Activated naive CD4-positive, alpha-beta T cell treated with anti-CD3 and anti-CD28 coated beads for 36 hours (primary cell): ENCODE results near the gene P2RY11. TPM values are rescaled to one million over a fixed set of nuclear protein-coding genes. Genes with fewer than 3 reads are reported as not detected.
A peak's percentile ranks its signal among the peaks of the same experiment; 100 is the strongest.

Experiments used
- CTCF ChIA-PET: fragments of 350-600 bp; sonication (Branson Sonifier 250); formaldehyde crosslinking; loops from one replicate; lab custom pipeline; 2021; ENCODE audit warnings: antibody characterized with exemption; lab: Charles Lee
- DNase-seq: peaks from one replicate; pipeline ENCODE4 v3.0.0-alpha.2; 2020
- H3K27ac Mint-ChIP-seq: one replicate; pipeline ENCODE4 v1.8.0; 2021; ENCODE audit warnings: mild to moderate bottlenecking, mixed read lengths
- H3K27me3 Mint-ChIP-seq: one replicate; pipeline ENCODE4 v1.8.0; 2021; ENCODE audit warnings: low read depth, mixed read lengths
- H3K36me3 Mint-ChIP-seq: one replicate; pipeline ENCODE4 v1.8.0; 2021; ENCODE audit warnings: low read depth, mixed read lengths
- H3K4me1 Mint-ChIP-seq: one replicate; pipeline ENCODE4 v1.8.0; 2021; ENCODE audit warnings: low read depth, mixed read lengths
- H3K4me3 Mint-ChIP-seq: one replicate; pipeline ENCODE4 v1.8.0; 2021; ENCODE audit warnings: mild to moderate bottlenecking, moderate library complexity, mixed read lengths
- H3K9me3 Mint-ChIP-seq: one replicate; pipeline ENCODE4 v1.8.0; 2021; ENCODE audit warnings: mixed read lengths
- intact Hi-C: fragments of 100-400 bp; cut with micrococcal nuclease; formaldehyde crosslinking; loops from one replicate; pipeline ENCODE4 v1.15.1; 2023
- total RNA-seq, 2 experiments: library from RNA; stranded (reverse); gene quantifications; one replicate each; pipeline ENCODE4 v1.2.3, GENCODE V29; 2021

Gene P2RY11
- total RNA-seq, 2 experiments from 2014 or later: 11.8 to 12.2 TPM

DNA sequence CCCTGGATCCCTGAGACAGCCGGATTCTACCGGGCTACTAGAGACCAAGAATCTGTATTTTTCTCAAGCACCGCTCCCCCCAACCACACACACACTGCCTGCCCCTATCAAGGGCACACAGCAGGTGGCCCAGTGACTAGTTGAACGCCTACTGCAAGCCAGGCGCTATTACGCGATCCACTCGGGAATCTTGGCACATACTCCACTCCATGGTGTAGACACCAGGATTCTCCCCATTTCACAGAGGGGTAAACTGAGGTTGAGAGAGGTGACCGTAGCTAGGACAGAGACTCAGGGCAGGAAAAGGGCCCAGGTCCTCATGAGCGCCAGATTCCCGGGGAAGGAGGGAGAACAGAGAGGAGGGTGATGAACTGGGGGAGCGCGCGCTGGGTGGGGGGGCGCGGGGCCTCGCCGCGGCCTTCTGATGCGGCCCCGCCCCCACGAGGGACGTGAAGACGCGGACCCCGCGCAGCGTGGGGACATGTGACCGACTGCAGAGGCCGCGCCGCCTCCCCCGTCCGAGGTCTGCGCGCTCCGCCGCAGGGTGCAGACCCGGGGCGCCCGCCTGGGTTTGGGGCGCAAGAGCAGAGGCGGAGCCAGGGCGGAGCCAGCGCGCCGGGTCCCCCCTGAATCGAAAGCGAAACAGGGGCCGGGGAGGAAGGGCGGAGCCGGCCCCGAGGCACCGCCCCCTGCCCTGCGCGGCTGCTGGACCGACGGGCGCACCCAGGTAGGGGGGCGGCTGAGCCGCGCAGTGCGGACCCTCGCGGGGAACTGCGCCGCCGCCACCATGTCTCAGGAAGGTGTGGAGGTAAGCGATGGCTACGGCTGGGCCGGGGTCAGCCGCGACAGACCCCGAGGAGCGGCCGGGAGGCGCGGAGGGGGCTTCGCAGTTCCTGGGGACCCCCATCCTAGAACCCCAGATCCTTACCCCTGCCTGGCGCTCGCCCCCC is 25.6 kb upstream of the P2RY11 start, which contains the start of gene SHFL:
SHFL (plus strand) TSS at position 677 of the 950 bp plus-strand sequence; CDS start at position 788, 111 bp downstream.
- H3K36me3 Mint-ChIP-seq: peaks cover 6% of the 10 kb centered on the region
- peak; percentile 80 for DNase-seq
- no peaks in the 10 kb centered on the region for H3K27me3 Mint-ChIP-seq
- H3K4me3 Mint-ChIP-seq: peak within 1 kb of the TSS; percentile 80
- H3K4me1 Mint-ChIP-seq: peaks cover 8% of the 10 kb centered on the region
- H3K9me3 Mint-ChIP-seq: no peaks in the 10 kb centered on the region
- CTCF ChIA-PET: no interaction called here
- peak within 1 kb of the TSS; percentile 77 for H3K27ac Mint-ChIP-seq
- intact Hi-C loops: loop anchor here (1.0 kb wide), 2 partner anchors 20 to 109 kb away; partner anchors contain the start of gene PPAN

DNA sequence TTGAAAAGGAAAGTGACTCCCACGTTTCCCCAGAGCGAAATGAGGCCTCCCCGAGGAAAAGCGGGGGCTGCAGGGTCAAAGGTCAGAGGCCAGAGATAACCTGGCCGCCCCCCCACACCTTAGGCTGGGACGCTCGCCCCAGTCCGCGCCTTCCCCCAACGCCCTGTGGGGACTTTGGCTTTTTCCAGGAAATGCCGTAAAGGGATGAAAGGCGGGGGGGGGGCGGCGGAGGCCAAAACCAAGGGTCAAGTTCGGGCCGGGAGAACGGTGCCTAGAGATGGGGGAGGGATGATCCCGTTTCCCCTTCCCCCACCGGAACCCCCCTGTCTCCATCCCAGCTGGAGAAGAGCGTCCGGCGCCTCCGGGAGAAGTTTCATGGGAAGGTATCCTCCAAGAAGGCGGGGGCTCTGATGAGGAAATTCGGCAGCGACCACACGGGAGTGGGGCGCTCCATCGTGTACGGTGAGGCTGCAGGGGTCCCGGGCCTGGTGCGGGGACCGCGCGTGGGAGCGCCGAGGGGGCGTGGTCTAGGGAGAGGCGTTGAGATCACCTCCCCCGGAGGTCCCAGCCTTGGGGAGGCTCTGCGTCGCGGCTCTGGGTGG is 24.8 kb upstream of the P2RY11 start:
- peak; percentile 31 for DNase-seq
- intact Hi-C loops: loop anchor here (1.0 kb wide), 2 partner anchors 20 to 109 kb away; partner anchors contain the start of gene PPAN

GRCh38 chr19:10087296-10088061 is 24.0 kb upstream of the P2RY11 start:
- CTCF ChIA-PET: interaction anchor here (0.7 kb wide), 1 partner anchor 253 kb away, joined by 4 read pairs; no protein-coding TSS in a partner anchor

More for the DNA sequence above, 24.8 kb upstream of the P2RY11 start:
- peaks cover 9% of the 10 kb centered on the region for H3K36me3 Mint-ChIP-seq
- H3K27ac Mint-ChIP-seq: peak overlapping the region; percentile 18
- CTCF ChIA-PET: no interaction called here
- peak overlapping the region; percentile 80 for H3K4me3 Mint-ChIP-seq
- no peaks in the 10 kb centered on the region for H3K27me3 Mint-ChIP-seq
- peaks cover 8% of the 10 kb centered on the region for H3K4me1 Mint-ChIP-seq
- no peaks in the 10 kb centered on the region for H3K9me3 Mint-ChIP-seq

DNA sequence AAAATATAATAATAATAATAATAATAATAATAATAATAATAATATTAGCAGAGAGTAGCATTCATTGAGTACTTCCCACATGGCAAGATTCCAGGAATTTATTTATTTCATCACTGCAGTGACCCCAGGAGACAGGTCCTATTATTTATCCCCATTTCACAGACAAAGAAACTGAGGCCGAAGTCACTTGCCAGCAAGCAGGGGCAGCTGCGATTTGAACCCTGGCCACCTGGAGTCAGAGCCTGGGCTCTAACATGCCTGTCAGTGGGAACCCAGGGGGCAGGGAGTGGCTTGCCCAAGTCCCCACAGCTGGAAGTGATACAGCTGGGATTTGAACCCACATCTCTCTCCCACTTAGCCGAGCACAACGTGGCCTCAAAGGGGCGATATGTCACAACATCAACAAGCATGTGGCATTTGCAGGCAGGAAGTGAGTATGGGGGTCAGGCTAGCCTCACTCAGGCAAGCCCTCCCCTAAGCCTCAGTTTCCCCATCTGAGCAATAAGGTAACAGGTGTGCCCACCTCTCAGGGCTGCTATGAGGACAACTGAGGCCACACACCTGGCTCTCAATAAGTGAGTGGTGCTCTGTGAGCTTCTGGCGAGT is 22.4 kb upstream of the P2RY11 start:
- peak overlapping the region; percentile 69 for H3K27ac Mint-ChIP-seq
- no peaks in the 10 kb centered on the region for H3K27me3 Mint-ChIP-seq
- intact Hi-C loops: no loop called here
- H3K36me3 Mint-ChIP-seq: peaks cover 23% of the 10 kb centered on the region
- no peak for DNase-seq
- CTCF ChIA-PET: interaction anchor here (0.6 to 1.0 kb wide), 2 partner anchors 15 to 23 kb away, joined by 3 read pairs; no protein-coding TSS in a partner anchor
- peaks cover 8% of the 10 kb centered on the region for H3K4me1 Mint-ChIP-seq
- no peak overlapping the region for H3K4me3 Mint-ChIP-seq
- H3K9me3 Mint-ChIP-seq: no peaks in the 10 kb centered on the region

More at GRCh38 chr19:10087296-10088061, 24.0 kb upstream of the P2RY11 start:
- H3K27me3 Mint-ChIP-seq: no peaks in the 10 kb centered on the region
- peaks cover 11% of the 10 kb centered on the region for H3K36me3 Mint-ChIP-seq
- no peaks in the 10 kb centered on the region for H3K9me3 Mint-ChIP-seq
- intact Hi-C loops: no loop called here
- no peak for DNase-seq
- peaks cover 8% of the 10 kb centered on the region for H3K4me1 Mint-ChIP-seq
- H3K4me3 Mint-ChIP-seq: peak overlapping the region; percentile 80
- peak overlapping the region; percentile 31 for H3K27ac Mint-ChIP-seq

DNA sequence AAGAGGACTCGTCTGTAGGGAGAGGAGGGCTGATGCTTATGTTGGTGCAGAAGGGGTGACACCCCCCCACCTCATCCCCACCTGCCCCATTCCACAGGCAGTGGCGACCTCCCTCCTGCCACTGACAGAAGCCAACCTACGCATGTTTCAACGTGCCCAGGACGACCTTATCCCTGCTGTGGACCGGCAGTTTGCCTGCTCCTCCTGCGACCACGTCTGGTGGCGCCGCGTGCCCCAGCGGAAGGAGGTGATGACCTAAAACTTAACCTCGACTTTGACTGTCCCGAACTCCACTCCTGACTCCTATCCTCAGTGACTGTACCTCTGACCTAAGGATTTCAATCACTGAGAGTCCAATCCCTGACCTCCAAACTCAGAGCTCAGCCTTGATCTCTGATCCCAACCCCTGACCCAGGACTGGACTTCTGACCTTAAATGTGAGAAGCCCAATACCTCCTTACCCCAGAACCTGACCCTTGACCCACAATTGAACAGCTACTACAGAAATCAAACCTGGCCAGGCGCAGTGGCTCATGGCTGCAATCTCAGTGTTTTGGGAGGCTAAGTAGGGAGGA is 21.6 kb upstream of the P2RY11 start:
- intact Hi-C loops: no loop called here
- CTCF ChIA-PET: no interaction called here
- DNase-seq: no peak

GRCh38 chr19:10091370-10091687 is 20.2 kb upstream of the P2RY11 start:
- intact Hi-C loops: no loop called here

More for the DNA sequence above, 21.6 kb upstream of the P2RY11 start:
- Mint-ChIP-seq H3K27me3 (no peaks in the 10 kb centered on the region), H3K9me3 (no peaks in the 10 kb centered on the region), H3K4me3 (no peak overlapping the region), H3K4me1 (peaks cover 8% of the 10 kb centered on the region), H3K27ac (peak overlapping the region; percentile 74), H3K36me3 (peaks cover 28% of the 10 kb centered on the region)

DNA sequence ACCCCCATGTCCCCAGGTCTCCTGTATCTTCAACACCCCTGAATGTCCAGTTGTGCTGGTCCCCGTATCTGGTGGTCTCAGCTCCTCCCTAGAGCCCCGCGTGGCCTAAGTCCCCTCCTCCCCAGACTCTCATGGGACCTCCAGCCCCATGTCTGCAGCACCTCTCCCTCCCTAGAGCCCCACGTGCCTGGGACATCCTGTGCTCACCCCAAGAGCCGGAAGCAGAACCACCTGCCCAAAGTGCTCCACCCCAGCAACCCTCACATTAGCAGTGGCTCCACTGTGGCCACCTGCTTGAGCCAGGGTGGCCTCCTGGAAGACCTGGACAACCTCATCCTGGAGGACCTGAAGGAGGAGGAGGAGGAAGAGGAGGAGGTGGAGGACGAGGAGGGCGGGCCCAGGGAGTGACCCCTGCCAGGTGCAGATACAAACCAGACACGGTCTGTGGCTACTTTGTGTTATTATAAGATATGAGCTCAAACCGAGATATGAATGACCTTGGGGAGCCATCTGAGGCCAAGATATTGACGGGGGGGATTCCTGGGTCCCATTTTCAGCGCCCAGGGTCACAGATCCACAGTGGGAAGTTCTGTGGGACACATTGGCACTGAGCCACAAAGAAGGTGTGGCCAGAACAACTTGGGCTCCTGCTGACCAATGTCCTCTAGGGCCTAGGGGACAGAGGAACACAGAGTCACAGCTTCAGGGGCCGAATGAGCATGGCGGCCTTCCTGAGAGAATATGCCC is 19.4 kb upstream of the P2RY11 start:
- peaks cover 32% of the 10 kb centered on the region for H3K36me3 Mint-ChIP-seq
- intact Hi-C loops: no loop called here
- no peaks in the 10 kb centered on the region for H3K9me3 Mint-ChIP-seq
- H3K27me3 Mint-ChIP-seq: no peaks in the 10 kb centered on the region
- CTCF ChIA-PET: no interaction called here
- no peak for DNase-seq
- H3K4me1 Mint-ChIP-seq: peaks cover 13% of the 10 kb centered on the region
- no peak overlapping the region for H3K27ac Mint-ChIP-seq
- H3K4me3 Mint-ChIP-seq: no peak overlapping the region

More at GRCh38 chr19:10091370-10091687, 20.2 kb upstream of the P2RY11 start:
- no peak overlapping the region for H3K27ac Mint-ChIP-seq
- H3K36me3 Mint-ChIP-seq: peaks cover 32% of the 10 kb centered on the region
- CTCF ChIA-PET: no interaction called here
- peaks cover 12% of the 10 kb centered on the region for H3K4me1 Mint-ChIP-seq
- DNase-seq: no peak
- H3K27me3 Mint-ChIP-seq: no peaks in the 10 kb centered on the region
- no peaks in the 10 kb centered on the region for H3K9me3 Mint-ChIP-seq
- no peak overlapping the region for H3K4me3 Mint-ChIP-seq

DNA sequence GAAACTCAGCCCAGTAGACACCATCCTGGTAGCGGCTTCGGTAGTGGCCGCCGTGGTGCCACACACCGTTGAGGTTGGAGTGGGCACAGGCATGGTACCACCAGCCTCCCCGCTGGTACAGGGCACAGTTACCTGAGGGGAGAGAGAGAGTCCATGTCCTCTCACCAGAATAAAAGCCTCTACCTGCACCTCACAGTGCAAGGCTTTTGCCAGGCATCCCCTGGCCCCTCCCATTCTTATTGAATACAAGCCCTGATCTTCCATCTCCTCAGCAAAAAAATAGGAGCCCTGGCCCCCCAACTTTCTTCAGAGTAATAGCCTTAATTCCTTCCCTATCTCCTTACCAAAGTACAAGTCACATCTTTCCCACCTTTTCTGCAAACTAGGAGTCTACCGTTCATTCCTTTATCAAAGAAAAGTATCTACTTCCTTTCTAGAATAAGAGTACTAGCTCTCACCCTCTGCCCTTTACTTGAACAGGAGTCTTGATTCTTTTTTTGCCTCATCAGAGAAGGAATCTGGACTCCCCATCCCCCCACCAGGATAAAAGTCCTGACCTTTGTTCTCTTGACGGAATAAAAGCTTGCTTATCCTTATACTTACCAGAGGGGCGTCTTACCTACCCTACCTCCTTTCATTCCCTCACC is 18.7 kb upstream of the P2RY11 start:
- DNase-seq: no peak
- Mint-ChIP-seq H3K4me3 (no peak overlapping the region), H3K27me3 (no peaks in the 10 kb centered on the region), H3K36me3 (peaks cover 29% of the 10 kb centered on the region), H3K9me3 (no peaks in the 10 kb centered on the region), H3K27ac (no peak overlapping the region), H3K4me1 (peaks cover 10% of the 10 kb centered on the region)
- CTCF ChIA-PET: interaction anchor here (0.6 kb wide), 1 partner anchor 166 kb away, joined by 3 read pairs; no protein-coding TSS in a partner anchor
- intact Hi-C loops: no loop called here

GRCh38 chr19:10093295-10094186 is 18.0 kb upstream of the P2RY11 start:
- H3K4me3 Mint-ChIP-seq: no peak overlapping the region
- CTCF ChIA-PET: interaction anchor here (0.6 kb wide), 1 partner anchor 165 kb away, joined by 3 read pairs; no protein-coding TSS in a partner anchor
- peaks cover 29% of the 10 kb centered on the region for H3K36me3 Mint-ChIP-seq
- H3K9me3 Mint-ChIP-seq: no peaks in the 10 kb centered on the region
- peaks cover 10% of the 10 kb centered on the region for H3K4me1 Mint-ChIP-seq
- no peak overlapping the region for H3K27ac Mint-ChIP-seq
- DNase-seq: no peak
- H3K27me3 Mint-ChIP-seq: no peaks in the 10 kb centered on the region
- intact Hi-C loops: no loop called here

GRCh38 chr19:10095622-10095947 is 15.9 kb upstream of the P2RY11 start:
- Mint-ChIP-seq H3K4me3 (no peak overlapping the region), H3K27me3 (no peaks in the 10 kb centered on the region), H3K27ac (no peak overlapping the region), H3K36me3 (peaks cover 29% of the 10 kb centered on the region), H3K4me1 (peaks cover 23% of the 10 kb centered on the region), H3K9me3 (no peaks in the 10 kb centered on the region)
- intact Hi-C loops: no loop called here
- CTCF ChIA-PET: interaction anchor here (0.9 to 2.4 kb wide), 6 partner anchors 9 to 25 kb away, joined by 3 to 14 read pairs (median 4); partner anchors contain the start of gene EIF3G
- no peak for DNase-seq
